NCI-H526 treated with DMSO at 0.1 percent for 48 hours (cell line): ENCODE measurements around the gene RASA4B.
A peak's percentile ranks its signal among the peaks of the same experiment; 100 is the strongest.
"Not testable (repeated sequence)": the region's sequence is repeated elsewhere in the genome, so short reads cannot be mapped to it uniquely, and the experiment has no call there.

Experiments
- DNase-seq: peaks from one replicate; lab custom pipeline; 2025; lab: John Stamatoyannopoulos, UW

RASA4B gene

DNA sequence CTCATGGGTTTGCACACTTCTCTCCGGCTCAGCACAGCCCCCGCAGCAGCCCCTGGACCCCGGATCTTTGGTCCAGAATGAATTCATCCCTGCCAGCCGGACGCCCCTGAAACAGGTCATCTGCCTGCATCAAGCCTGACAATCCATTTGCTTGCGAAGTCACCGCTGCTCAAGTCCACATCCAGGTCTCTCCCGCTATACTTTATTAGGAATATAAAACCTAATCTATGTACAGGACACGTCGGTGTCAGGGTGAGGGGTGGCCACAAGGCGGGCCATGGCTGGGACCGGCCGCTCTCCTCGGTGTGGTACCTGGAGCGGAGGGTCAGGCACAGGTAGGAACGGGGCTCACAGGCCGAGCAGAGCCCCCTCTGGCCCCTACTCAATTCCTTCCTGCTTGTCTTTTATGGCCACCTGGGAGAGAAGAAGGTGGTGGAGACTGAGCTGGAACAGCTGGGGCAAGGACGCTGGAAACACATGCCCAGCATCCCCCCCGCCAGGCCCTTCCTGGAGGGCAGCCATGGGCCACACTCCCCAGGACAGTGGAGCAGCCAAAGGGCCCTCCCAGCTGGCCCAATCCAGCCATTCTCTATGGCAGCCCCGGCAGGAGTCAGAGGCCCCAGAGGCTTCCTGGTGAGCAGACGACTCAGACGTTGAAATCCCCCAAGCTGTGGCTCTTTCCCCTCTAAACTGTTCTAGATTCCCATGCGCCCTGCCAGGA is 44.1 kb downstream of the RASA4B start:
- DNase-seq, result no peak

DNA sequence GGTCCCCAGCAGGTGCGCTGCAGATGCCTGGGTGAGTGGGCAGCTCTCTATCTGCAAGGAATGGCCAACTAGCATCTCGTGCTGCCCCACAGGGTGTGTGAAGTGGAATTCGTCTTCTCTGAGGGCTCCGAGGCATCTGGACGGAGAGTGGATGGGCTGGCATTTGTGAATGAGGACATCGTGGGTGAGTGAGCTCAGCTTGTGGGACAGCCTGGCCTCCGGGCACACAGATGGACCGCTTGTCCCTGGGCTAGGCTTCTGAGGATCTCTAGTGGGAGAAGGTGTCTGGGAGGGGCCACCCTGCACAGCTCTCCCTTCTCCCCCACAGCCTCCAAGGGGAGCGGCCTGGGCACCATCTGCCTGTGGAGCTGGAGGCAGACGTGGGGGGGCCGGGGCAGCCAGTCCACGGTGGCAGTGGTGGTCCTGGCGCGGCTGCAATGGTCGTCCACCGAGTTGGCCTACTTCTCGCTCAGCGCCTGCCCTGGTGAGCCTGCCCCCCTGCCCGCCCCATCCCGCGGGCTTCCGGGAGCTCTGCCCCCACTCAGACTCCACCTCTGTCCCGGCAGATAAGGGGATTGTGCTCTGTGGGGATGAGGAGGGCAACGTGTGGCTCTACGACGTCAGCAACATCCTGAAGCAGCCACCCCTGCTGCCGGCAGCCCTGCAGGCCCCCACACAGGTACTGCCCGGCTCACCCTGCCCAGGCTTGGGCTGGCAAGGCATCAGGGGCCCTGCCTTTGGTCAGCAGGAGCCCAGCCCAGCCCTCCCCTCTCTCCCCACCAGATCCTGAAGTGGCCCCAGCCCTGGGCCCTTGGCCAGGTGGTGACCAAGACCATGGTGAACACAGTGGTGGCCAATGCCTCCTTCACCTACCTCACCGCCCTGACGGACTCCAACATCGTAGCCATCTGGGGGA is 45.2 kb downstream of the RASA4B start:
- no peak for DNase-seq

DNA sequence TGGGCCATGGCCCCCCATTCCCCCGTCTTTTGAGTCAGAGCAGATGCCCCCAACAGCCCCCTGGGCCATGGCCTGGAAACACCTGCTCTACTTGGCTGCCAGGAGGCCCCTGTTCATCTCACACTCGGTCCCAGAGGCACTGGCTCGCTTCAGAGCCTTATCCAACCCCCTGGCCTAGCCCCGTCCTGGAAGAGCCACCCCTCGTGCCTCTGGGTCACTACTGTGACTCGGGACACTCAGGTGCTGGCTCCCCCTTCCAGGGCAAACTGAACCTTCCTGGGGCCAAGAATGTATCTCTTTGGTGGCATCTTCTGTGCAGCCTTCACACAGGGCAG is 45.8 kb downstream of the RASA4B start:
- DNase-seq, result no peak

DNA sequence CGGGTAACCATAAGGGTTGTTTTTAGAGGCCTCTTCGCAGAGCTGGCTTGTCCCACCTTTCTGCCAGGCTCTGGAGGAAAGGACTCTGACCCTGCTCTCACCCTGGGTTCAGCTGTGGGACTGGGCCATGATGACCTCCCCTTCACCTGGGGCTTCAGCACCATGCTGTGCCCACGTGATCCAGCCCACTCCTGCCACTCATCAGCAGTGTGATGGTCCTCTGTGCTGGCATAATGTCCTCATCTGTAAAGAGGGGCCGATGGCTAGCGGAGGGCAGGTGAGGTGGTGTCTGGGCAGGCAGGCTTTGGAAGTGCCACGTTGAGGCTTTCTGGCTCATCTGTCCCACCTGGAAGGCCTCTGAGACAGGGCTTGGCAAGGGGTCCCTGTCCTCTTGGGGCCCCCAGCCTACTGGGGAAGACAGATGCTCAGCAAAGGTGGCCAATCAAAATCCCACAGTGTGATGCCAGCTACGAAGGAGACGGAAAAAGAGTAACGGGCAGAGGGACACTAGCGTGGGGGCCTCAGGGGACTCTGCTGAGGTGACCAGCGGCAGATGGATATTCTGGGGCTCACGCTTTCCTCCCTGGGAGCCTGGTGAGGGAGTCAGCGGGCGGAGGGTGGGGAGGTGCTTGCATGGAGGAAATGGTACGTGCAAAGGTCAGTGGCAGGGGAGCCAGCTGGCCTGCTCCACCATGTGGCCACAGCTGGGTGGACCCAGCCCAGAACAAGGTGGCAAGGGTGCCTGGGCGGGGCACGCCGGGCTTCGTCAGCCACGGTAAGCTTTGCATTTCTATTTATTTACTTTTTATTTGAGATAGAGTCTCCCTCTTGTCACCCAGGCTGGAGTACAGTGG is 47.4 kb downstream of the RASA4B start:
- DNase-seq, result no peak

DNA sequence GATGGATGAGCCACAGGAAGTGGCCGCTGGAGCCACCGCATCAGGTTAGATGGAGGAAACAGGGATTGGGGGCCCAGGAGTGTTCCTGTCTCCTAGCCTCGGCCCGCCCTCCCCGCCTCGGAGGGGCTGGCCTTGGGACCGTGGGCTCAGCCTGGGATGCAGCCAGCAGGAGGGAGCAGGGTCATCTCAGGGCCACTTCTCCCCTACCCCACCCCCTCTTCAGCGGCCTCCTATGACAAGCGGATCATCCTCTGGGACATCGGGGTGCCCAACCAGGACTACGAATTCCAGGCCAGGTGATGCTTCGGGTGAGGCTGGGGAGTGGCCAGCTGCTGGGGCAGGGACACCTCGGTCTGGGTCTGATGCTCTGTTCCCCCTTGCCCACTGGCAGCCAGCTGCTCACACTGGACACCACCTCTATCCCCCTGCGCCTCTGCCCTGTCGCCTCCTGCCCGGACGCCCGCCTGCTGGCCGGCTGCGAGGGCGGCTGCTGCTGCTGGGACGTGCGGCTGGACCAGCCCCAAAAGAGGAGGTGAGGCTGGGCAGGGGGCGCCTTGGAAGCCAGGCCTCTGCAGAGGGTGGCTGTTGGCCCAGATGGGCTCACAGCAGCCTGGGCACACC is 48.1 kb downstream of the RASA4B start:
- DNase-seq, result no peak

DNA sequence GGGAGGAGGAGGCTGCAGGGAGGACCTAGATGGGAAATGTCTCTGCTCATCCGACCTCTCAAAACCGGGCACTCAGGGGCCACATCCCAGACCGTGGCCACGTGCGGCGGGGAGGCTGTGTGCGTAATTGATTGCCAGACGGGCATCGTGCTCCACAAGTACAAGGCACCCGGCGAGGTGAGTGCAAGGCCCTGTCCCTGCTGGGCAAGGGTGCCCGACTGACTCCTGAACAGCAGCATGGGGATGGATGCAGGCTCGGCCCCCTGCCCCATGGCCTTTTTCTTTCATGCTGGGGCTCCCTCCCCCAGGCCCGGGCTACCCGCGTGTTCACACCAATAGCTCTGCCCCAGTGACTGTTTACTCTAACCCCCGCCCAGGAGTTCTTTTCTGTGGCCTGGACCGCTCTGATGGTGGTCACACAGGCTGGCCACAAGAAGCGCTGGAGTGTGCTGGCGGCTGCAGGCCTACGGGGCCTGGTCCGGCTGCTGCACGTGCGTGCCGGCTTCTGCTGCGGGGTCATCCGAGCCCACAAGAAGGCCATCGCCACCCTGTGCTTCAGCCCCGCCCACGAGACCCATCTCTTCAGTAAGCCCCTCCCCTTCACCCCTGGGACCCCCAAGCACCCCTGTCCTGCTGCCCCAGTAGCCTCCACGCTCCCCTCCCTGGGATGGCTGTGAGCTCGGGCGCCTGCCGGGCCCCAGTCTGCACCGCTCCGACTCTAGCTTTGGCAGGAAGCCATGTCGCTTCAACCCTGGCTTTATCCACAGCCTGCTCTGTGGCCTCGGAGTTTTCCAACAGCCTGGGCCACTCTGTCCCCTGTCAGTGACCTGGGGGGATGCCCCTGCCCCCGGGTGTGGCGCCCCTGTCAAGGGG is 48.9 kb downstream of the RASA4B start:
- DNase-seq, result no peak

DNA sequence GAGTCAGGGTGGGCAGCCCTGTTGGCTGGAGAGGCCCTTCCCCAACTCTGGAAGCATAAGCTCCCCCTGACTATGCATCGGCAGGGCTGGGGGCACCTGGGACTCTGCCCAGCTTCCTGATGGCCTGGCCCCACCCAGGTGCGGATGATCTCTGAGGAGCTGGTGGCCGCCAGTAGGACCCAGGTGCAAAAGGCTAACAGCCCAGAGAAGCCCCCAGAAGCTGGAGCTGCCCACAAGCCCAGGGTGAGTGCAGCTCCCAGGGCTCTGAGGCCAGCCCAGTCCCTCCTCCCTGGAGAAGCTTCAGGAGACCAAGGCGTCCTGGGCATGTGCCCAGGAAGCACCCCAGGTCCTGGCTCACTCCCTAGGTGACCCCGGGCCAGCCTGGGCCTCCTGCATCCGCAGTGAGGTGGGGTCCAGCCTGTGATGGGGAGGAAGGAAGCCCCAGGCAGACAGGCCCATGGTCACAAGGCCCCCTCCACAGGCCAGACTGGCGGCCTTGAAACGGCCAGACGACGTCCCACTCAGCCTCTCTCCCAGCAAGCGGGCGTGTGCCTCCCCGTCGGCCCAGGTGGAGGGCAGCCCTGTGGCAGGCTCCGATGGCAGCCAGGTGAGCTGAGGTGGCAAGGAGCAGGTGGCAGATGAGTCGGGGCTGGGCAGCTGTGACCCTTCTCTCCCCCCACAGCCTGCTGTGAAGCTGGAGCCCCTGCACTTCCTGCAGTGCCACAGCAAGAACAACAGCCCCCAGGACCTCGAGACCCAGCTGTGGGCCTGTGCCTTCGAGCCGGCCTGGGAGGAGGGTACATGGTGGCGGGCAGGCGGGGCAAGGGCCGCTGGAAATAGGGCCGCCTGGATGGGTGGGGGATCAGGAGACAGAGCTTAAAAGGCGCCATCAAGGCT is 49.7 kb downstream of the RASA4B start:
- no peak for DNase-seq

DNA sequence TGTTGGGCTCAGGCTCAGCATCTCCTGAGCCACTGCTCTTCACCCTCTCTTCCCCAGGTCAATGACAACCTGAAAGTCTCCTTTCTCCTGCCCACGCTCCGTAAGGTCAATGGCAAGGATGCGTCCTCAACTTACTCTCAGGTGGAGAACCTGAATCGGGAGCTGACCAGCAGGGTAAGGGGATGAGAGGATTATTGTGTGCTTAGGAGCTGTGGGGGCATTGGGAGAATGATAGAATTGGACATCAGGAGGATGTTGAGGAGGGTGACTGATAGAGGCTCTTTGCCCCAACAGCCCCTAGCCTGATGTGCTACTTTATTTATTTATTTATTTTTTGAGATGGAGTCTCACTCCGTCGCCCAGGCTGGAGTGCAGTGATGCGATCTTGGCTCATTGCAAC is 51.5 kb downstream of the RASA4B start:
- DNase-seq, result no peak

DNA sequence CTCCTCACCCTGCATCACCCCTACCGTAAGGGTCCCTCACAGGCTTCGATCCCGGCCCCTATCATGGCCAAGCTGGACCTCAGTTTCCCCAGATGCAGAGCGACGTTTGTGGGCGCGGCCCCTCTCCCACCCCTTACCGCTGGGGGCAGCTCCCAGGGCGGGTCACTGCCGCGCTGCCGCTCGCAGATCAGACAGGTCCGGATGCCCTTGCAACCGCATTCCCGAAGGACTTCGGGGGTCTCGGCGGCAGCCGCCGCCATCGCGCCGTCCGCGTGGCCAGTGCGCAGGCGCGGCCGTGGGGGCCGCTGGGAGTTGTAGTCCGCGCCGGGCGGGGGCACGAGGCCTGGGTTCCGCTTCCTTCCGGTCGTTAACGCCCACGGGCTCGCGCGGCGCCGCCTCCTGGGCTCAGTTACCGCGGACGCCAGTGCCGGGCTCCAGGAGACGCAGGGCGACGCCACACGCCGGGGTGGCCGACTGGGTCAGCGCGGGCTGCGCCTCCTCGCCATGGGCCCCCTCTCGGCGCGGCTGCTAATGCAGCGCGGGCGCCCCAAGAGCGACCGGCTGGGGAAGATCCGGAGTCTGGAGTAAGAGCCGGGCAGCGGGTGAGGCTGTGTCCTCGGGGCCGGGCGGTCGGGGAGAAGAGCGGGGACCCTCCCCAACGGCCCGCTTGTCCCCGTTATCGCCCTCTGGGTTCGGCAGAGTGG is 52.8 kb downstream of the RASA4B start, which contains the start of the genes ALKBH4 and LRWD1:
Gene ALKBH4 (minus strand): TSS at position 287 of the 704 bp plus-strand sequence. CDS start 27 bp downstream, at position 260.
Gene LRWD1 (plus strand): TSS at position 408 of the 704 bp plus-strand sequence. CDS start 97 bp downstream, at position 505.
- peak; percentile 84 for DNase-seq

DNA sequence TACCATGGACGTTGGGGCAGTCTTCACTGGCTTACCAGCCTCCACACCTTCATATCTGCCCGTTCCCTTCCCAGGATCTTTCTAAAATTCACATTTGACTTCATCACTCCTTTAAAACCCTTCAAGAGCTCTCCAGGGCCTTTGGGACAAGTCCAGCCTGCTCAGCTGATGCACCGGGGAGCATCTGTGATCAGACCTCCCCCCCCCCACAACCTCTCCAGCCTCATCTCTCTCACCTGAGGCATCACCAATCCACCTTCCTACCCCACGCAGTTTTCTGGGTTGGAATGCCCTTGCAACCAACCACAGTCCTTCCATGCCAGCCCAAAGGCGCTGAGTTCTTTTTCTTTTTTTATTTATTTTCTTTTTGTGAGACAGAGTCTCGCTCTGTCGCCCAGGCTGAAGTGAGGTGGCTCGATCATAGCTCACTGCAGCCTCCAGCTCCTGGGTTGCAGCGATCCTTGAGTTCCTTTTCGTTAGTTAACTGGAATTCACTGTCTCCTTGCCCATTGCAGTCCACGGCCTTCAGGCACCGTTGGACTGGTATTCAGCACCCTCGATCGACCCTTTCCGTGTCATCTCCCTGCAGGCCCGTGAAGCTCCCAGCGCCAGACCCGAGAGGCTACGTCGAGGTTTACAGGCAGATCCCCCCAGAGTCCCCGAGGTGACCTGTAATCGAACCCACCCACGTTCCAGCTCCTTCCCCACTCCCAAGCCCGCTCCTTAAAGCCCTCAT is 53.6 kb downstream of the RASA4B start:
- no peak for DNase-seq

DNA sequence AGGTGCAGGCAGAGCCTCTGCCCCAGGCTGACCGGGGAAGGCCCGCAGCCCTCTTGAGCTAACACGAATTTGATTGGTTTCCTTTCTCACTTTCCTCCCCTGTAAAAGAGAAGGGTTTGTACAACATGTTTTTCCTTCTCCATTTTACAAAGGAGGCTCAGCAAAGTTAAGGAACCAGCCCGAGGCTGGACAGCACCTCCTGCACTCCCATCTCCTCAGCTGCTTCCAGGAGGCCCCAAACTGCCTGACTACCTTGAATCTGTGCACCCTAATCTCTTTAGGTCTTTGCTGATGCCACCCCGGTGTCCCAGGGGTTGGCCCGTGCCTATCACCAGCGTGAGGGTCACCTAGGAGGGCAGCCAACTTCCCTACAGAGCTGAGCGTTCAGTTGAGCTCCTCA is 57.1 kb downstream of the RASA4B start:
- no peak for DNase-seq

DNA sequence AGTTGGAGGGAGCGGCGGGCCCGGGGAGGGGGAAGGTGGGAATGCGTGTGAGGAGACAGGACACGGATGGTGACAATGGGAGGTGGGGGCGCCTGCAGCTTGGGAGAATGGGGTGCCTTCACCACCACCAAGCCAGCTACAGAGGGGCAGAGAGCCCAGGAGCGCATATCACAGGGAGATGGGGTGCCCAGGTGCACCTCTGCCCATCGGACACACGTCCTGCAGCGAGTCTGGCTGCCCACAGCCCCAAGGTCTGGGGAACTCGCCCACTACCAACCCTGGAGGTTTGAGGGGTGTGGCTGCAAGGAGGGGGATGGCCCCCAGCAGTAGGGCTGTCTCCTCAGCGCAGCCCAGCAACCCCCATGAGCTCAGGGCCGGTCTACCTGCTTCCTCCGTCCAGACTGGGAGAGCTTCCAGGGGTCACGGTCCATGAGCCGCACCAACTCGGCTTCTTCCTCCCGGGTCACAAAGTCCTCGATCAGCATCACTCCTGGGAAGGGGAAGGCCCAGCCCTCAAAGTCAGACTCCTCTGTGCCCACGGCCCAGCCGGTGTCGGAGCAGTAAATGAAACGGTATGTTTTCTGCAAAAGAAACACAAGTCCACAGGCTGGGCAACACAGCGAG is 58.2 kb downstream of the RASA4B start:
- no peak for DNase-seq

DNA sequence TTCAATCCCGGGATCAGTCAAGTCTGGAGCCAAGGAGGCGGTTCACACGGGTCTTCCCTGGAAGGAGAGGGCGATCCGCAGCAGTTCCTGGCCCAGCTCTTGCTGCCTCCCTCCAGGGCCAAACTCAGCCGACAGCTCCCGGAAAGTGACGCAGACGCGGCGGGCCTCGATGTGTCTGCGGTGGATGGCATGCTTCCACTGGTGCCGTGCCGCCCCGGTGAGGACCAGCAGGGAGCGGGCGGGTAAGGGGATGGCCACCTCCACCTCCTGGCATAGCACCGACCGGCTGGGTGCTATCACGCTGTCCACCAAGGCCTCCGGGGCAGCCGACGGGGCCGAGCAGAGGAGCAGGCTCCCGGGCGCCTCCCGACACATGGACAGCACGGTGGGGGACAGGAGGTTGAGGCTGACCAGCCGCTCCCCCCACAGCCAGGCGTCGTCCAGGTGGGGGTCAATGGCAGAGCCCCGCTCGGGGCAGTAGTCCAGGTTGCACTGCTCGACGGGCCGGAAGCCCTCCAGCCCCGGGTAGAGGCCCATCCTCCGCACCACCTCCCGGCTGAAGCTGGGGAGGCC is 60.1 kb downstream of the RASA4B start:
- DNase-seq, result no peak

DNA sequence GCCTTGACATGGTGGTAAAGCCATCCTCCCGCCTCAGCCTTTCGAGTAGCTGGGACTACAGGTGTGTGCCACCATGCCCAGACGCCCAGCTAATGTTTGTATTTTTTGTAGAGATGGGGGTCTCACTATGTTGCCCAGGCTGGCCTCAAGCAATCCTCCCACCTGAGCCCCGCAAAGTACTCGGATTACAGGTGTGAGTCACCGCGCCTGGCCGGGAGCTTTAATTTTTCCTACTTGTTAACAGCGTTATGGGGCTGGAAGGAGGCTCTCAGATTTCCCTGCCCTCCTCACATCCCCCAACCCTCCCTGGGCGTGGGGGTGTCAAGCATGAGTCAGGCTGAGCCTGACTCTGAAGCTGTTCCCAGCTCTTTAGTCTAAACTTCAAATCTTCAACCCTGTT is 61.2 kb downstream of the RASA4B start:
- DNase-seq, result no peak

DNA sequence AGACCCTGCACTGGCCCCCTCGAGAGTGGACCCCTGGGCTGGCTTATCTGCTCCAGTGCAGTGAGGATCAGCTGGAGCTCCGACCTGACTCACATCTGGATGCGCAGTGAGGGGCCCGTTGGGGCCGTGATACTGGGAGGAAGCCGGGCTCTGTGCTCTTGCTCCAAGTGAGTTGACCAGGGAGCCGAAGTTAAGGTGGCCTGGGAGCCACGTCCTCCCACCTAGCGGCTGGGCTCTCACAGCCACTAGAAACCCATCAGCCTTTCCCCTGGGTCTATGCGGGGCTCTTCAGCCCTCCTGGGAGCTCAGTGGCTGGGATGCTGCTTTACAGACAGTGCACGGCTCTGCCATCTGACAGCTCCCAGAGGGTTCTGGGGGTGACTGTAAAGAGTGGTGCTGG is 62.0 kb downstream of the RASA4B start:
- no peak for DNase-seq

DNA sequence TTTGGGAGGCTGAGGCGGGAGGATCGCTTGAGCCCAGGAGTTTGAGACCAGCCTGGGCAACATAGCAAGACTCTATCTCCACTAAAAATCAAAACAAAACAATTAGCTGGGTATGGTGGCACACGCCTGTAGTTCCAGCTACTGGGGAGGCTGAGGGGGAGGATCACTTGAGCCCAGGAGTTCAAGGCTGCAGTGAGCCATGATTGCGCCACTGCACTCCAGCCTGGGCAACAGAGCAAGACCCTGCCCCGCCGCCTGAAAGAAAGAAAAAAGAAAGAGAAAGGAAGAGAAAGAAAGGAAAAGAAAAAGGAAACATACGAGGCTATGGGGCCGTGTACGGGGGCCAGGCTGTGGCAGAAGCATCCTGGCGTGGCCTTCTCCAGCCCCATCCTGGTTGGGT is 62.6 kb downstream of the RASA4B start:
- DNase-seq, result not testable (repeated sequence)

DNA sequence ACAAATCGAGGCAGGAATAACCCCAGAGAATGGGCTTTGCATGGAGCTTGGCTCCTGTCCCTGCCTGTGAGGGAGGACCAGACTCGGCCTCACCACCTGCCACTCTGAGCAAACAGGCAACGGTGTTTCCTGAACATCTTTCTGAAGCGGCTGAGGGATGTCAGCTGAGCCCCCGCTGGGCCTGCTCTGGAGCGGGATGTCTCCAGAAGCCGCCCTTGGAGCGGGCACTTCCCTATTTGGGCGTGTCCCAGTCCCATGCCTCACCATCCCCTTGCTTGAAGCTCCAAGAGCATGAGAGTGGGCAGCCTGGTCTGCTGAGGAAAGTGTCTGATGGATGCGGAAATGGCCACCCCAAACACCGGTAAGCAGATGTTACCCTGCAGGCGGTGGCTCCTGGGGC is 63.1 kb downstream of the RASA4B start:
- DNase-seq, result no peak

DNA sequence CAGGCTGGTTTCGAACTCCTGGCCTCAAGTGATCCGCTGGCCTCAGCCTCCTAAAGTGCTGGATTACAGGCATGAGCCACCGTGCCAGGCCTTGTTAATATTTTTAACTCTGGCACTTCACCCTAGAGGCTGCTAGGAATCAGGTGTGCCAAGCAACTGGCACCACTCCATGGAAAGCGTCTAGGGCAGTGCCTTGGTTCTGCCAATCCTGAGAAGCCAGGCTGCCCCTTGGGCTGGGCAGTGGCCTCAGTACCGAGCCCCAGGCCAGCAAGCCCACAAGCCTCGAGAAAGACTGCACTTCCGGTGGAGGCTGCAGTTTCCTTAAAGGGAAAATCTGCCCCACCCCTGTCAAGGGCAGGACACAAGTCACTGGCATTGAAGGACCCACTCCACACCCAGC is 64.3 kb downstream of the RASA4B start:
- DNase-seq, result no peak
